ENCODE data around the gene PITPNM3.

PITPNM3 gene

DNA sequence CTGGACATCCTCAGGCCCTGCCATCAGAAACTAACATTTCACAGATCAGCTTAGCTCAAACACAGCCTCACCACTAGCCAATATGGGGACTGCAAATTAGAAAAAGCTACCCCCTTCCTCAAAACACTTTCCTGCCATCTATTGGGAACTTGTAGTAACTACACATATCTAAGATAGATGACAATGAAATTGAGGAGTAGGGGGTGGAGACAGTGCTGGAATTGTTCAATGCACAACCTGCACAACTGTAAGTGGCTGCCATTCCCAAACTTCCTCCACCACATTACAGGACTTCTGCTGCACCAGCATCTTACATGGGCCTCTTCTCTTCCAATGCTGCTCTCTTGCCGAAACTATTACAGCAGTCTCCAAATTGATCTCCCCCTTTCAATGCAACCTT is 143.3 kb downstream of the PITPNM3 start:
- DNase-seq (ENCODE audit: low read depth in 2 of 2), result no peak

DNA sequence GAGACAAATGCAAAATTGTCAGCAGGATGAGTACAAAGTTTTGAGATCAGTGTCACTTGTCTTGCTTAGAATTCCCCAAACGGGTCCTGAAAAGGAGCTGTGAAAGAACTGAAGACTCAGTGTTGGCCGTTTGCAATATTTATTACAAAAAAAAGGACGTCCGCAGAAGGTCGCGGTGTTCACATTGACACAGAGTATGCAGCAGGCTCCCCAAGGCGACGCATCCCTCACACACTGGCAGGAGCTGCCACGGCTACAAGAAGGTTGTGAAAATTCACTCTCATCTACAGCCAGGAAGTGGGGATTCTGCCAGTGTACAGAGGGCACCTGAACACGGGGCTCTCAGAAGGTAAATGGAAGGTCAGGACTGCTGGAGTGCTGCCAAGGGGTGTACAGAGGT is 147.6 kb downstream of the PITPNM3 start:
- DNase-seq (ENCODE audit: low read depth in 2 of 2), result no peak

DNA sequence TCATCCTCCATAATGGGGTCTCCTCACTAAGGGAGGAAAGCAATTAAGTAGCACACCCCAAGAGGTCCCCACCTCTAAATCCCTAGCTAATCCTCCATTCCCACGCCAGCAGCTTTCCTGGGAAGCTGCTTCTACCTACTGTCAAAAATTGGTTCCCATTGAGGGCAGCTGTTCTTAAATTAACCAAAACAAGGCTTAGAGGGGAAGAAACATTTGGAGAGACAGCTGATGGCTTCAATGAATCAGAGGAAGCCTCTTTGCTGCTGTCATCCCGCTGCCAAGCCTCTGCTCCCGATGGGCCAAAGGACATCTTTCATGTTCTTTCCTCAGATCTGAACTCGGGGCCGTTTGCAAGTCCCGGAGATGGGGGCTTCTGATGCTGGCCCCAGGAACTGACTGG is 148.1 kb downstream of the PITPNM3 start:
- DNase-seq (ENCODE audit: low read depth in 2 of 2), result no peak

DNA sequence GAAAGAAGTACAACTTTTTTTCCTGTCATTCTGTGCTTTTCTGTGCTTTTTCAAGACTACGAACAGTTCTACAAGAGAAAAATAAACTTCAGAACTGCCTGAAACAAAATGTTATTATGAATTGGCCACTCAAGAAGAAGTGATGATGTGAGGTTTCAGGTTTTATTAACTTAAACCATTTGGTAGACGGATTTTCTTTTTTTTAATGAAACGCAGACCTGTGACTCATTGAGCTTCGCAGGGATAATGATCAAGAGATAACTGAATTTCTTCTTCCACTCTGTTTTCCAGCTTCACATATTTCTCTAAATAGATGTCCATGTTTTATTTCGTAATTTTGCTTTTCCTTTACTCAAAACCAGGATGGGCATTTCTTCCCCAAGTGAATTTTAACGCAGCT is 154.1 kb downstream of the PITPNM3 start:
- DNase-seq (ENCODE audit: low read depth in 2 of 2), result no peak
